Panc1 (cell line): ENCODE measurements around the gene PITRM1. TPM values are rescaled to one million over a fixed set of nuclear protein-coding genes. Genes with fewer than 3 reads are reported as not detected.

Source experiments
- ATAC-seq: fragments of 200-7000 bp; cut with Tn5 transposase; 2 replicates; pipeline ENCODE4 v1.9.1; 2020; ENCODE audit warnings: mild to moderate bottlenecking, moderate library complexity
- BruUV-seq: library from RNA; stranded (reverse); fragments of 400-500 nt; replicated peaks from 2 replicates; lab custom pipeline; 2021; lab: Mats Ljungman, UMichigan
- CTCF ChIA-PET: fragments of 300-600 bp; sonication (Branson Sonifier 250); formaldehyde crosslinking; loops from one replicate; lab custom pipeline; 2022; ENCODE audit warnings: antibody characterized with exemption; lab: Charles Lee
- POLR2A ChIA-PET: fragments of 300-600 bp; sonication (Branson Sonifier 250); formaldehyde crosslinking; loops from one replicate; lab custom pipeline; 2022; ENCODE audit warnings: antibody characterized with exemption; lab: Charles Lee
- DNase-seq: peaks from one replicate; pipeline ENCODE4 v3.0.0-alpha.2; 2010; ENCODE audit warnings: low read depth, low spot score
- H3K27ac ChIP-seq: 2 replicates; pipeline ENCODE4 v1.5.1; 2011; ENCODE audit warnings: mild to moderate bottlenecking, low read length, inconsistent platforms
- H3K27me3 ChIP-seq: fragments of 200-500 bp; sonication (Bioruptor generic); 2 replicates; pipeline ENCODE4 v1.6.0; 2014; ENCODE audit warnings: low read length, inconsistent platforms; ENCODE audit not compliant: control insufficient read depth, insufficient read depth
- H3K36me3 ChIP-seq: fragments of 200-500 bp; sonication (Bioruptor generic); 2 replicates; pipeline ENCODE4 v1.5.1; 2014; ENCODE audit warnings: inconsistent platforms, mild to moderate bottlenecking, low read length, moderate library complexity; ENCODE audit not compliant: control insufficient read depth, insufficient read depth
- H3K4me1 ChIP-seq: 2 replicates; pipeline ENCODE4 v1.5.1; 2011; ENCODE audit warnings: inconsistent platforms, mild to moderate bottlenecking, low read length, moderate library complexity; ENCODE audit not compliant: control insufficient read depth, insufficient read depth
- H3K4me3 ChIP-seq, 2 experiments: 2 replicates each; pipeline ENCODE4 v1.5.1; 2011 to 2012; ENCODE audit warnings: low read depth in 2 of 2, low read length in 2 of 2, mild to moderate bottlenecking in 2 of 2, inconsistent platforms in 1 of 2, moderate library complexity in 1 of 2
- H3K9me3 ChIP-seq: fragments of 200-500 bp; sonication (Bioruptor generic); 2 replicates; pipeline ENCODE4 v1.5.1; 2014; ENCODE audit warnings: low read depth, mild to moderate bottlenecking, inconsistent platforms, low read length, moderate library complexity; ENCODE audit not compliant: control insufficient read depth, insufficient read depth
- POLR2AphosphoS5 ChIP-seq: IDR thresholded peaks from 2 replicates; pipeline ENCODE4 v1.6.1; 2012; ENCODE audit warnings: mild to moderate bottlenecking, low read depth, low read length, moderate library complexity
- SIN3A ChIP-seq: IDR thresholded peaks from 2 replicates; pipeline ENCODE4 v1.6.1; 2012; ENCODE audit warnings: low read depth, mild to moderate bottlenecking, low read length, moderate library complexity, borderline replicate concordance; ENCODE audit not compliant: insufficient read depth
- TCF7L2 ChIP-seq: IDR thresholded peaks from 2 replicates; pipeline ENCODE4 v1.6.1; 2011; ENCODE audit warnings: mild to moderate bottlenecking, low read depth, low read length, inconsistent platforms
- in situ Hi-C: cut with HindIII; loops from 2 replicates; pipeline ENCODE4 v1.10.0; 2016; ENCODE audit warnings: low sequenced_read_pairs, low pct_unique_long_range_greater_than_20kb
- intact Hi-C: fragments of 100-400 bp; cut with micrococcal nuclease; formaldehyde crosslinking; loops from one replicate; pipeline ENCODE4 v1.10.0; 2022; ENCODE audit not compliant: unreplicated experiment
- total RNA-seq: library from RNA; stranded (reverse); gene quantifications from one replicate; pipeline ENCODE4 v1.2.1, GENCODE V29; 2021; ENCODE audit not compliant: unreplicated experiment
- TF ChIP-seq, protein P1 (sequence below), 2 experiments: IDR thresholded peaks; 2 replicates each; pipeline ENCODE4 v1.6.1; 2011 to 2012; ENCODE audit warnings: low read depth in 2 of 2, control low read depth in 1 of 2, low read length in 1 of 2, mild to moderate bottlenecking in 1 of 2, moderate library complexity in 1 of 2; ENCODE audit not compliant: insufficient read depth in 1 of 2
- TF ChIP-seq, protein P2 (sequence below): fragments of 450-650 bp; IDR thresholded peaks from 2 replicates; pipeline ENCODE4 v1.5.1; 2017; ENCODE audit warnings: mild to moderate bottlenecking

Gene PITRM1
- total RNA-seq, 1 experiment from 2014 or later = 63.5 TPM

DNA sequence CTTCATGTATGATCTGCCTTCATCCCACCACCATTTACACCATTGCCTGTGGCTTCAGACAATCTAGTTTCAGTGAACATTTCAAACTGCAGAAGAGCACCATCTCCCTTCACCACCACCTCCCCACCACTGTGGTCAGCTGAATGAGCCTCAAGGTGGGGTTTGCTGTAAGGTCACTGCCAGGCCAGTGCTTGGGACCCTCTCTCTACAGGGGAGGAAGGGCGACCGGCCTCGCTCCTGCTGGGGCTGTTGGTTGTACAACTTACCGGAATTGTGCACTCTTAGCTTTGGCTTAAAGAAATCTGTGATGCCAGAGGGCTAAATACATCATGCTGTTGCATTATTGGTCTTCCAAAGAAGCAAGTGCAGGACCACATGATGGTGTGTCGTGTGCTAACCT lies 78.6 kb downstream of the PITRM1 start:
- intact Hi-C loops = no loop called here

DNA sequence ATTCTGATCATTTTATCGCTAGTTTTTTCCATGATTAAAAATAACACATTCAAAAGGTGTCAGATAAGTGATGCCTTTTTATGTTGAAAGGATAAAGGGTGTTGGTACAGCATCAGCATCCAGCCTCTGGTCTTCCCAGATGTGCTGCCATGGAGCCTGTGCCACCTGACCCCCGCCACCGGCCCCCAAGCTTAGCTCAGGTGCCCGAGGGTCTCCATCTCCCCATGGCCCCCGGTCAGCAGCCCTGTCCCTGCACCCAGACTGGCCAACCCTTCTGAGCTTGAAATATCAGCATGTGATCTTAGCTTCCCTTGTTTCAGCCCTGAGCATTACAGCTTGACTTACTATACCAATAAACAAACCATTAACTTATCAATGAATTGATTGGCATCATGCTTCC lies 80.7 kb downstream of the PITRM1 start:
- Histone ChIP-seq H3K4me3 (no peak overlapping the region), H3K36me3 (no peaks in the 10 kb centered on the region; the same call in 1 of the 2 replicates), H3K9me3 (no peaks in the 10 kb centered on the region), H3K27me3 (no peaks in the 10 kb centered on the region), H3K27ac (peak overlapping the region; percentile 90), H3K4me1 (peaks cover 82% of the 10 kb centered on the region)
- intact Hi-C loops (no loop called here), in situ Hi-C loops (no loop called here)
- ATAC-seq (no peak), DNase-seq (no peak)
- POLR2A ChIA-PET = interaction anchor here (0.6 kb wide), 1 partner anchor 15 kb away, joined by 8 read pairs; no protein-coding TSS in a partner anchor
- TF ChIP-seq, protein P1, sequence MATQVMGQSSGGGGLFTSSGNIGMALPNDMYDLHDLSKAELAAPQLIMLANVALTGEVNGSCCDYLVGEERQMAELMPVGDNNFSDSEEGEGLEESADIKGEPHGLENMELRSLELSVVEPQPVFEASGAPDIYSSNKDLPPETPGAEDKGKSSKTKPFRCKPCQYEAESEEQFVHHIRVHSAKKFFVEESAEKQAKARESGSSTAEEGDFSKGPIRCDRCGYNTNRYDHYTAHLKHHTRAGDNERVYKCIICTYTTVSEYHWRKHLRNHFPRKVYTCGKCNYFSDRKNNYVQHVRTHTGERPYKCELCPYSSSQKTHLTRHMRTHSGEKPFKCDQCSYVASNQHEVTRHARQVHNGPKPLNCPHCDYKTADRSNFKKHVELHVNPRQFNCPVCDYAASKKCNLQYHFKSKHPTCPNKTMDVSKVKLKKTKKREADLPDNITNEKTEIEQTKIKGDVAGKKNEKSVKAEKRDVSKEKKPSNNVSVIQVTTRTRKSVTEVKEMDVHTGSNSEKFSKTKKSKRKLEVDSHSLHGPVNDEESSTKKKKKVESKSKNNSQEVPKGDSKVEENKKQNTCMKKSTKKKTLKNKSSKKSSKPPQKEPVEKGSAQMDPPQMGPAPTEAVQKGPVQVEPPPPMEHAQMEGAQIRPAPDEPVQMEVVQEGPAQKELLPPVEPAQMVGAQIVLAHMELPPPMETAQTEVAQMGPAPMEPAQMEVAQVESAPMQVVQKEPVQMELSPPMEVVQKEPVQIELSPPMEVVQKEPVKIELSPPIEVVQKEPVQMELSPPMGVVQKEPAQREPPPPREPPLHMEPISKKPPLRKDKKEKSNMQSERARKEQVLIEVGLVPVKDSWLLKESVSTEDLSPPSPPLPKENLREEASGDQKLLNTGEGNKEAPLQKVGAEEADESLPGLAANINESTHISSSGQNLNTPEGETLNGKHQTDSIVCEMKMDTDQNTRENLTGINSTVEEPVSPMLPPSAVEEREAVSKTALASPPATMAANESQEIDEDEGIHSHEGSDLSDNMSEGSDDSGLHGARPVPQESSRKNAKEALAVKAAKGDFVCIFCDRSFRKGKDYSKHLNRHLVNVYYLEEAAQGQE (IDR thresholded peaks at IDR 0.05; ENCODE audit: insufficient read depth in 1 of 2, low read depth in 2 of 2, low read length in 1 of 2) = no peak
- TF ChIP-seq TCF7L2 (no peak), SIN3A (no peak), POLR2AphosphoS5 (no peak)
- TF ChIP-seq, protein P2, sequence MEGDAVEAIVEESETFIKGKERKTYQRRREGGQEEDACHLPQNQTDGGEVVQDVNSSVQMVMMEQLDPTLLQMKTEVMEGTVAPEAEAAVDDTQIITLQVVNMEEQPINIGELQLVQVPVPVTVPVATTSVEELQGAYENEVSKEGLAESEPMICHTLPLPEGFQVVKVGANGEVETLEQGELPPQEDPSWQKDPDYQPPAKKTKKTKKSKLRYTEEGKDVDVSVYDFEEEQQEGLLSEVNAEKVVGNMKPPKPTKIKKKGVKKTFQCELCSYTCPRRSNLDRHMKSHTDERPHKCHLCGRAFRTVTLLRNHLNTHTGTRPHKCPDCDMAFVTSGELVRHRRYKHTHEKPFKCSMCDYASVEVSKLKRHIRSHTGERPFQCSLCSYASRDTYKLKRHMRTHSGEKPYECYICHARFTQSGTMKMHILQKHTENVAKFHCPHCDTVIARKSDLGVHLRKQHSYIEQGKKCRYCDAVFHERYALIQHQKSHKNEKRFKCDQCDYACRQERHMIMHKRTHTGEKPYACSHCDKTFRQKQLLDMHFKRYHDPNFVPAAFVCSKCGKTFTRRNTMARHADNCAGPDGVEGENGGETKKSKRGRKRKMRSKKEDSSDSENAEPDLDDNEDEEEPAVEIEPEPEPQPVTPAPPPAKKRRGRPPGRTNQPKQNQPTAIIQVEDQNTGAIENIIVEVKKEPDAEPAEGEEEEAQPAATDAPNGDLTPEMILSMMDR = no peak
- CTCF ChIA-PET = no interaction called here
- BruUV-seq = no TSS peak

More for the DNA sequence above, 78.6 kb downstream of the PITRM1 start:
- peak overlapping the region; percentile 96 for H3K27ac ChIP-seq
- POLR2A ChIA-PET = no interaction called here
- DNase-seq (no peak), ATAC-seq (no peak)
- H3K4me3 ChIP-seq = no peak overlapping the region; a peak in 1 of 4 replicates
- H3K36me3 ChIP-seq = no peaks in the 10 kb centered on the region
- CTCF ChIA-PET = no interaction called here
- no TSS peak for BruUV-seq
- H3K4me1 ChIP-seq = peaks cover 74% of the 10 kb centered on the region
- H3K27me3 ChIP-seq = no peaks in the 10 kb centered on the region
- no peaks in the 10 kb centered on the region for H3K9me3 ChIP-seq
- in situ Hi-C loops = no loop called here
- TF ChIP-seq POLR2AphosphoS5 (no peak), SIN3A (no peak), TCF7L2 (no peak)
- TF ChIP-seq, protein P1 (IDR thresholded peaks at IDR 0.05; ENCODE audit: insufficient read depth in 1 of 2, low read depth in 2 of 2, low read length in 1 of 2) = no peak
- TF ChIP-seq, protein P2 = no peak
